ENCODE data around the gene MIPOL1.

- TF ChIP-seq CTCF (IDR thresholded peaks at IDR 0.05 in 2 of 3, conservative IDR thresholded peaks at IDR 0.05 in 1 of 3; ENCODE audit: insufficient read depth in 2 of 3, low read depth in 1 of 3, low read length in 3 of 3) (no peak), MAX (CRISPR knock-in tag; IDR thresholded peaks at IDR 0.05) (no peak), ZC3H11A (IDR thresholded peaks at IDR 0.05; ENCODE audit: low read depth, low read length) (no peak), PRPF4 (IDR thresholded peaks at IDR 0.05; ENCODE audit: insufficient read depth, low read depth, low read length, poor library complexity, severe bottlenecking) (no peak), CREB5 (CRISPR knock-in tag; IDR thresholded peaks at IDR 0.05) (no peak)
Observed at GRCh38 chr14:37329189-37330001, 131.7 kb downstream of the MIPOL1 start.

Measured in K562 (cell line).